Subcutaneous abdominal adipose tissue (tissue), 5 donors: ENCODE results near the gene LPAR3.

Source experiments
- H3K27ac ChIP-seq: one replicate; pipeline ENCODE4 v1.7.0; 2013; ENCODE audit warnings: low read depth, mild to moderate bottlenecking, inconsistent platforms, low read length, moderate library complexity
- H3K27me3 ChIP-seq, 5 donors: one replicate each; pipeline ENCODE4 v1.7.0; 2013; ENCODE audit warnings: low read length in 5 of 5, inconsistent platforms in 1 of 5; ENCODE audit not compliant: control insufficient read depth in 5 of 5, insufficient read depth in 4 of 5
- H3K36me3 ChIP-seq, 5 donors: one replicate each; pipeline ENCODE4 v1.7.0; 2013; ENCODE audit warnings: low read length in 5 of 5; ENCODE audit not compliant: control insufficient read depth in 5 of 5, insufficient read depth in 5 of 5
- H3K4me1 ChIP-seq, 5 donors: one replicate each; pipeline ENCODE4 v1.7.0; 2013; ENCODE audit warnings: low read length in 5 of 5, mild to moderate bottlenecking in 3 of 5, moderate library complexity in 1 of 5; ENCODE audit not compliant: control insufficient read depth in 5 of 5, insufficient read depth in 5 of 5
- H3K4me3 ChIP-seq, 5 donors: one replicate each; pipeline ENCODE4 v1.7.0; 2013; ENCODE audit warnings: low read length in 5 of 5, low read depth in 1 of 5
- H3K9ac ChIP-seq, 5 donors: one replicate each; pipeline ENCODE4 v1.7.0; 2013; ENCODE audit warnings: low read length in 5 of 5, mild to moderate bottlenecking in 4 of 5, moderate library complexity in 3 of 5
- H3K9me3 ChIP-seq, 5 donors: one replicate each; pipeline ENCODE4 v1.7.0; 2013; ENCODE audit warnings: low read length in 5 of 5; ENCODE audit not compliant: control insufficient read depth in 5 of 5
- donor health status: healthy.
- donor health status: healthy.
- donor health status: healthy.
- donor health status: healthy.
- donor health status: healthy.

LPAR3 gene

GRCh38 chr1:84861516-84861915 lies 31.5 kb downstream of the LPAR3 start:
- Histone ChIP-seq H3K4me3 (no peak overlapping the region), H3K36me3 (no peaks in the 10 kb centered on the region), H3K4me1 (no peaks in the 10 kb centered on the region), H3K27ac (no peak overlapping the region), H3K27me3 (peaks cover 0 to 2% (median 0%) of the 10 kb centered on the region in 5 donors), H3K9me3 (no peaks in the 10 kb centered on the region), H3K9ac (no peak overlapping the region)

GRCh38 chr1:84859866-84860265 lies 33.1 kb downstream of the LPAR3 start:
- H3K4me3 ChIP-seq, result no peak overlapping the region
- peaks cover 0 to 2% (median 0%) of the 10 kb centered on the region in 5 donors for H3K27me3 ChIP-seq
- H3K27ac ChIP-seq, result no peak overlapping the region
- H3K9ac ChIP-seq, result no peak overlapping the region
- no peaks in the 10 kb centered on the region for H3K9me3 ChIP-seq
- no peaks in the 10 kb centered on the region for H3K4me1 ChIP-seq
- no peaks in the 10 kb centered on the region for H3K36me3 ChIP-seq

GRCh38 chr1:84857906-84858305 lies 35.1 kb downstream of the LPAR3 start:
- Histone ChIP-seq H3K27ac (no peak overlapping the region), H3K4me3 (no peak overlapping the region), H3K9ac (no peak overlapping the region)

GRCh38 chr1:84856726-84857270 lies 36.2 kb downstream of the LPAR3 start:
- Histone ChIP-seq H3K9ac (no peak overlapping the region), H3K4me1 (no peaks in the 10 kb centered on the region), H3K4me3 (no peak overlapping the region), H3K27ac (no peak overlapping the region), H3K9me3 (no peaks in the 10 kb centered on the region), H3K27me3 (no peaks in the 10 kb centered on the region), H3K36me3 (no peaks in the 10 kb centered on the region)

More at GRCh38 chr1:84857906-84858305, 35.1 kb downstream of the LPAR3 start:
- Histone ChIP-seq H3K27me3 (no peaks in the 10 kb centered on the region), H3K4me1 (no peaks in the 10 kb centered on the region), H3K36me3 (no peaks in the 10 kb centered on the region), H3K9me3 (no peaks in the 10 kb centered on the region)

- no peak overlapping the region for H3K9ac ChIP-seq
- no peaks in the 10 kb centered on the region for H3K36me3 ChIP-seq
- H3K27me3 ChIP-seq, result no peaks in the 10 kb centered on the region
- H3K27ac ChIP-seq, result no peak overlapping the region
- no peaks in the 10 kb centered on the region for H3K9me3 ChIP-seq
- no peak overlapping the region for H3K4me3 ChIP-seq
- H3K4me1 ChIP-seq, result no peaks in the 10 kb centered on the region
These were observed 37.0 kb downstream of the LPAR3 start for GRCh38 chr1:84855691-84856630.

- Histone ChIP-seq H3K36me3 (no peaks in the 10 kb centered on the region), H3K9ac (no peak overlapping the region), H3K4me1 (no peaks in the 10 kb centered on the region), H3K9me3 (no peaks in the 10 kb centered on the region), H3K4me3 (no peak overlapping the region), H3K27ac (no peak overlapping the region), H3K27me3 (no peaks in the 10 kb centered on the region)
These were observed 37.8 kb downstream of the LPAR3 start for GRCh38 chr1:84855168-84855567.

GRCh38 chr1:84853741-84854721 lies 39.0 kb downstream of the LPAR3 start:
- Histone ChIP-seq H3K27ac (no peak overlapping the region), H3K4me1 (no peaks in the 10 kb centered on the region)

GRCh38 chr1:84851839-84852238 lies 41.2 kb downstream of the LPAR3 start:
- no peaks in the 10 kb centered on the region for H3K4me1 ChIP-seq

More at GRCh38 chr1:84853741-84854721, 39.0 kb downstream of the LPAR3 start:
- no peaks in the 10 kb centered on the region for H3K36me3 ChIP-seq
- no peak overlapping the region for H3K9ac ChIP-seq
- no peak overlapping the region for H3K4me3 ChIP-seq
- no peaks in the 10 kb centered on the region for H3K27me3 ChIP-seq
- no peaks in the 10 kb centered on the region for H3K9me3 ChIP-seq

GRCh38 chr1:84849357-84849975 lies 43.5 kb downstream of the LPAR3 start:
- Histone ChIP-seq H3K27ac (no peak overlapping the region), H3K4me3 (no peak overlapping the region), H3K4me1 (no peaks in the 10 kb centered on the region), H3K9me3 (no peaks in the 10 kb centered on the region), H3K36me3 (no peaks in the 10 kb centered on the region), H3K9ac (no peak overlapping the region), H3K27me3 (no peaks in the 10 kb centered on the region)

More at GRCh38 chr1:84851839-84852238, 41.2 kb downstream of the LPAR3 start:
- Histone ChIP-seq H3K27ac (no peak overlapping the region), H3K9me3 (no peaks in the 10 kb centered on the region), H3K36me3 (no peaks in the 10 kb centered on the region), H3K9ac (no peak overlapping the region), H3K4me3 (no peak overlapping the region), H3K27me3 (no peaks in the 10 kb centered on the region)
